ENCODE results near the gene NTRK3. TPM values are rescaled to one million over a fixed set of nuclear protein-coding genes. Genes with fewer than 3 reads are reported as not detected.

Gene NTRK3
- total and polyA plus RNA-seq, 2 of the 13 experiments (the other 11 are each of a cell fraction or from before 2014, with no cell fraction given) = not detected

DNA sequence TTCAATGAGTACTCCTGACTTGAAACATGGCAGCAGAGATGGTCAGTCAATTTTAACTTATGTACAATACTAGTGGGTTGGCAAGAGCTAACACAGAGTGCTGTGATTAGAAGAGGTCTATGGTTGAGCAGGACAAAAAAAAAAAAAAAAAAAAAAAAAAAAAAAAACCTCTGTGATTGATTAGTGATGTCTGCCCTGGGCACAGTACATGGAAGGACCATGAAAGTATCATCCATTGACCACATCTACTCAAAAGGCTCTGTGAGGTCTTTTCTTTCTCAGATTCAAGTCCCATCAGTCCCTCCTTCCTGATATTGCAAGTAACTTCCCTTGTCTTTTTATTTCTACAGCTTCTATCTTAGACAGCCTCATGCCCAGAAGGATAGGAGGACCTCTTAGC lies 59.6 kb downstream of the NTRK3 start:
- Histone ChIP-seq H2AFZ (ENCODE audit: low read length) (no peak overlapping the region), H3K9ac (ENCODE audit: insufficient read depth, low read depth, low read length) (no peak overlapping the region), H4K20me1 (ENCODE audit: insufficient read depth, low read length) (no peaks in the 10 kb centered on the region), H3K4me1 (ENCODE audit: insufficient read depth, low read length) (no peaks in the 10 kb centered on the region), H3K79me2 (ENCODE audit: insufficient read depth, low read length) (no peaks in the 10 kb centered on the region), H3K9me3 (ENCODE audit: low read length) (no peaks in the 10 kb centered on the region), H3K27ac (ENCODE audit: extremely low read length, insufficient read depth, low read length) (no peak overlapping the region), H3K4me2 (ENCODE audit: low read depth, low read length) (no peak overlapping the region), H3K4me3 (replicated peaks in 1 of 3; ENCODE audit: insufficient read depth in 1 of 3, low read depth in 2 of 3, low read length in 3 of 3) (no peak overlapping the region), H3K27me3 (ENCODE audit: control insufficient read depth in 1 of 2, insufficient read depth in 2 of 2, low read length in 2 of 2) (no peaks in the 10 kb centered on the region; a peak in 1 of 5 replicates), H3K36me3 (replicated peaks in 1 of 2; ENCODE audit: control insufficient read depth in 1 of 2, insufficient read depth in 2 of 2, low read length in 2 of 2) (no peaks in the 10 kb centered on the region)
- intact Hi-C loops (cut with micrococcal nuclease; ENCODE audit: unreplicated experiment) (no loop called here), in situ Hi-C loops (cut with HindIII; ENCODE audit: extremely low pct_ligation_motif_present, low pct_unique_long_range_greater_than_20kb) (no loop called here)
- no peak for ATAC-seq
- BruUV-seq (replicated peaks) = no TSS peak
- ChIA-PET POLR2A (no interaction called here), CTCF (ENCODE audit: low intra/inter-chr PET ratio, low total read pairs) (no interaction called here)
- no peak for DNase-seq (ENCODE audit: low spot score)
- FAIRE-seq = no peak
- TF ChIP-seq, protein P1, sequence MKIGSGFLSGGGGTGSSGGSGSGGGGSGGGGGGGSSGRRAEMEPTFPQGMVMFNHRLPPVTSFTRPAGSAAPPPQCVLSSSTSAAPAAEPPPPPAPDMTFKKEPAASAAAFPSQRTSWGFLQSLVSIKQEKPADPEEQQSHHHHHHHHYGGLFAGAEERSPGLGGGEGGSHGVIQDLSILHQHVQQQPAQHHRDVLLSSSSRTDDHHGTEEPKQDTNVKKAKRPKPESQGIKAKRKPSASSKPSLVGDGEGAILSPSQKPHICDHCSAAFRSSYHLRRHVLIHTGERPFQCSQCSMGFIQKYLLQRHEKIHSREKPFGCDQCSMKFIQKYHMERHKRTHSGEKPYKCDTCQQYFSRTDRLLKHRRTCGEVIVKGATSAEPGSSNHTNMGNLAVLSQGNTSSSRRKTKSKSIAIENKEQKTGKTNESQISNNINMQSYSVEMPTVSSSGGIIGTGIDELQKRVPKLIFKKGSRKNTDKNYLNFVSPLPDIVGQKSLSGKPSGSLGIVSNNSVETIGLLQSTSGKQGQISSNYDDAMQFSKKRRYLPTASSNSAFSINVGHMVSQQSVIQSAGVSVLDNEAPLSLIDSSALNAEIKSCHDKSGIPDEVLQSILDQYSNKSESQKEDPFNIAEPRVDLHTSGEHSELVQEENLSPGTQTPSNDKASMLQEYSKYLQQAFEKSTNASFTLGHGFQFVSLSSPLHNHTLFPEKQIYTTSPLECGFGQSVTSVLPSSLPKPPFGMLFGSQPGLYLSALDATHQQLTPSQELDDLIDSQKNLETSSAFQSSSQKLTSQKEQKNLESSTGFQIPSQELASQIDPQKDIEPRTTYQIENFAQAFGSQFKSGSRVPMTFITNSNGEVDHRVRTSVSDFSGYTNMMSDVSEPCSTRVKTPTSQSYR (CRISPR knock-in tag; IDR thresholded peaks at IDR 0.05; ENCODE audit: borderline replicate concordance) = no peak
- TF ChIP-seq, protein P2, sequence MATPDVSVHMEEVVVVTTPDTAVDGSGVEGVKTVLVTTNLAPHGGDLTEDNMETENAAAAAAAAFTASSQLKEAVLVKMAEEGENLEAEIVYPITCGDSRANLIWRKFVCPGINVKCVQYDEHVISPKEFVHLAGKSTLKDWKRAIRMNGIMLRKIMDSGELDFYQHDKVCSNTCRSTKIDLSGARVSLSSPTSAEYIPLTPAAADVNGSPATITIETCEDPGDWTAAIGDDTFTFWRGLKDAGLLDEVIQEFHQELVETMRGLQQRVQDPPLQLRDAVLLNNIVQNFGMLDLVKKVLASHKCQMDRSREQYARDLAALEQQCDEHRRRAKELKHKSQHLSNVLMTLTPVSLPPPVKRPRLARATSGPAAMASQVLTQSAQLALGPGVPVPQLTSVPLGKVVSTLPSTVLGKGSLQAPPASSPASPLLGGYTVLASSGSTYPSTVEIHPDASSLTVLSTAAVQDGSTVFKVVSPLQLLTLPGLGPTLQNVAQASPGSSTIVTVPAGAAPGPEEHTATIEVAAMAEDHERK (CRISPR knock-in tag; IDR thresholded peaks at IDR 0.05; ENCODE audit: low read depth) = no peak
- TF ChIP-seq NFATC3 (CRISPR knock-in tag; IDR thresholded peaks at IDR 0.05) (no peak), HOXD1 (CRISPR knock-in tag; IDR thresholded peaks at IDR 0.05) (no peak), EEA1 (CRISPR knock-in tag; IDR thresholded peaks at IDR 0.05; ENCODE audit: borderline replicate concordance) (no peak), ZNF83 (CRISPR knock-in tag; IDR thresholded peaks at IDR 0.05; ENCODE audit: borderline replicate concordance) (no peak), NFIB (CRISPR knock-in tag; IDR thresholded peaks at IDR 0.05; ENCODE audit: borderline replicate concordance) (no peak), REPIN1 (CRISPR knock-in tag; IDR thresholded peaks at IDR 0.05; ENCODE audit: borderline replicate concordance, low read depth) (no peak)
- TF ChIP-seq, protein P3, sequence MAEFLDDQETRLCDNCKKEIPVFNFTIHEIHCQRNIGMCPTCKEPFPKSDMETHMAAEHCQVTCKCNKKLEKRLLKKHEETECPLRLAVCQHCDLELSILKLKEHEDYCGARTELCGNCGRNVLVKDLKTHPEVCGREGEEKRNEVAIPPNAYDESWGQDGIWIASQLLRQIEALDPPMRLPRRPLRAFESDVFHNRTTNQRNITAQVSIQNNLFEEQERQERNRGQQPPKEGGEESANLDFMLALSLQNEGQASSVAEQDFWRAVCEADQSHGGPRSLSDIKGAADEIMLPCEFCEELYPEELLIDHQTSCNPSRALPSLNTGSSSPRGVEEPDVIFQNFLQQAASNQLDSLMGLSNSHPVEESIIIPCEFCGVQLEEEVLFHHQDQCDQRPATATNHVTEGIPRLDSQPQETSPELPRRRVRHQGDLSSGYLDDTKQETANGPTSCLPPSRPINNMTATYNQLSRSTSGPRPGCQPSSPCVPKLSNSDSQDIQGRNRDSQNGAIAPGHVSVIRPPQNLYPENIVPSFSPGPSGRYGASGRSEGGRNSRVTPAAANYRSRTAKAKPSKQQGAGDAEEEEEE (CRISPR knock-in tag; IDR thresholded peaks at IDR 0.05; ENCODE audit: borderline replicate concordance) = no peak
- TF ChIP-seq, protein P4, sequence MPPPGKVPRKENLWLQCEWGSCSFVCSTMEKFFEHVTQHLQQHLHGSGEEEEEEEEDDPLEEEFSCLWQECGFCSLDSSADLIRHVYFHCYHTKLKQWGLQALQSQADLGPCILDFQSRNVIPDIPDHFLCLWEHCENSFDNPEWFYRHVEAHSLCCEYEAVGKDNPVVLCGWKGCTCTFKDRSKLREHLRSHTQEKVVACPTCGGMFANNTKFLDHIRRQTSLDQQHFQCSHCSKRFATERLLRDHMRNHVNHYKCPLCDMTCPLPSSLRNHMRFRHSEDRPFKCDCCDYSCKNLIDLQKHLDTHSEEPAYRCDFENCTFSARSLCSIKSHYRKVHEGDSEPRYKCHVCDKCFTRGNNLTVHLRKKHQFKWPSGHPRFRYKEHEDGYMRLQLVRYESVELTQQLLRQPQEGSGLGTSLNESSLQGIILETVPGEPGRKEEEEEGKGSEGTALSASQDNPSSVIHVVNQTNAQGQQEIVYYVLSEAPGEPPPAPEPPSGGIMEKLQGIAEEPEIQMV (CRISPR knock-in tag; IDR thresholded peaks at IDR 0.05; ENCODE audit: low read depth) = no peak
- TF ChIP-seq, protein P5, sequence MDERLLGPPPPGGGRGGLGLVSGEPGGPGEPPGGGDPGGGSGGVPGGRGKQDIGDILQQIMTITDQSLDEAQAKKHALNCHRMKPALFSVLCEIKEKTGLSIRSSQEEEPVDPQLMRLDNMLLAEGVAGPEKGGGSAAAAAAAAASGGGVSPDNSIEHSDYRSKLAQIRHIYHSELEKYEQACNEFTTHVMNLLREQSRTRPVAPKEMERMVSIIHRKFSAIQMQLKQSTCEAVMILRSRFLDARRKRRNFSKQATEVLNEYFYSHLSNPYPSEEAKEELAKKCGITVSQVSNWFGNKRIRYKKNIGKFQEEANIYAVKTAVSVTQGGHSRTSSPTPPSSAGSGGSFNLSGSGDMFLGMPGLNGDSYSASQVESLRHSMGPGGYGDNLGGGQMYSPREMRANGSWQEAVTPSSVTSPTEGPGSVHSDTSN (CRISPR knock-in tag; IDR thresholded peaks at IDR 0.05) = no peak
- TF ChIP-seq, protein P6, sequence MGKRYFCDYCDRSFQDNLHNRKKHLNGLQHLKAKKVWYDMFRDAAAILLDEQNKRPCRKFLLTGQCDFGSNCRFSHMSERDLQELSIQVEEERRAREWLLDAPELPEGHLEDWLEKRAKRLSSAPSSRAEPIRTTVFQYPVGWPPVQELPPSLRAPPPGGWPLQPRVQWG (CRISPR knock-in tag; IDR thresholded peaks at IDR 0.05; ENCODE audit: borderline replicate concordance, low read depth) = no peak
- TF ChIP-seq, protein P7, sequence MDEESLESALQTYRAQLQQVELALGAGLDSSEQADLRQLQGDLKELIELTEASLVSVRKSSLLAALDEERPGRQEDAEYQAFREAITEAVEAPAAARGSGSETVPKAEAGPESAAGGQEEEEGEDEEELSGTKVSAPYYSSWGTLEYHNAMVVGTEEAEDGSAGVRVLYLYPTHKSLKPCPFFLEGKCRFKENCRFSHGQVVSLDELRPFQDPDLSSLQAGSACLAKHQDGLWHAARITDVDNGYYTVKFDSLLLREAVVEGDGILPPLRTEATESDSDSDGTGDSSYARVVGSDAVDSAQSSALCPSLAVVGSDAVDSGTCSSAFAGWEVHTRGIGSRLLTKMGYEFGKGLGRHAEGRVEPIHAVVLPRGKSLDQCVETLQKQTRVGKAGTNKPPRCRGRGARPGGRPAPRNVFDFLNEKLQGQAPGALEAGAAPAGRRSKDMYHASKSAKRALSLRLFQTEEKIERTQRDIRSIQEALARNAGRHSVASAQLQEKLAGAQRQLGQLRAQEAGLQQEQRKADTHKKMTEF (CRISPR knock-in tag; IDR thresholded peaks at IDR 0.05) = no peak
